NCI-H2196 (cell line): ENCODE measurements around the gene THSD4.

ENCODE experiments used
- DNase-seq: peaks from one replicate; lab custom pipeline; 2025; ENCODE audit not compliant: unreplicated experiment; lab: John Stamatoyannopoulos, UW

THSD4 gene

DNA sequence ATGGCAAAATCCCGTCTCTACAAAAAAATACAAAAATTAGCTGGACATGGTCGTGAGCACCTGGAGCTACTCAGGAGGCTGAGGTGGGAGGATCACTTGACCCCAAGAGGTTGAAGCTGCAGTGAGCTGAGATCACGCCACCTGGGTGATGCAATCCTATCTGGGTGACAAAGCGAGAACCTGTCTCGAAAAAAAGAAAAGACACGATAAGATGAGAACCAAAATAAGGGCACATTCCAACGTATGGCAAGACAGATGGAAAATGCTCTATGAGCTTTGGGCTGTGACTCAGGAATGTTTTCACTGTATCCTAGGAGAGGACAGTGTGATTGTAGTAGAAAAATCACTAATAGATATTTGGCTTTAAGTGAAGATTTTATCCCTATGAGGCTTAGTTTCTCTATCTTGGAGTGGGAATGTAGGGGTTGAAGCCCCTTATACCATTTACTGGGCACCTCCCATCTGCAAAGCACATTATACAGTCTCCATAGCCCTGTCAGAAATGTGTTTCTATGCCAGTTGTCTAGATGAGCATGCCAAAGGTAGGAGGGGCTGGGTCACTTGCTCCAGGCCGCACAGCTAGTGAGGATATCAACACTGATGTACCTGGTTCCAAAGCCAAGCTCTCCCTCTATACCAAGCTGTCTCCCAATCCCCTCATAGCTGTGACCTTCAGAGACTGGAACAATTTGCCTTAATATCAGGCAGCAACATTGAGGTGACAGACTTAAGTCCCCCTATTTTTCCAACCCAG is 641.5 kb downstream of the THSD4 start:
- DNase-seq: no peak

DNA sequence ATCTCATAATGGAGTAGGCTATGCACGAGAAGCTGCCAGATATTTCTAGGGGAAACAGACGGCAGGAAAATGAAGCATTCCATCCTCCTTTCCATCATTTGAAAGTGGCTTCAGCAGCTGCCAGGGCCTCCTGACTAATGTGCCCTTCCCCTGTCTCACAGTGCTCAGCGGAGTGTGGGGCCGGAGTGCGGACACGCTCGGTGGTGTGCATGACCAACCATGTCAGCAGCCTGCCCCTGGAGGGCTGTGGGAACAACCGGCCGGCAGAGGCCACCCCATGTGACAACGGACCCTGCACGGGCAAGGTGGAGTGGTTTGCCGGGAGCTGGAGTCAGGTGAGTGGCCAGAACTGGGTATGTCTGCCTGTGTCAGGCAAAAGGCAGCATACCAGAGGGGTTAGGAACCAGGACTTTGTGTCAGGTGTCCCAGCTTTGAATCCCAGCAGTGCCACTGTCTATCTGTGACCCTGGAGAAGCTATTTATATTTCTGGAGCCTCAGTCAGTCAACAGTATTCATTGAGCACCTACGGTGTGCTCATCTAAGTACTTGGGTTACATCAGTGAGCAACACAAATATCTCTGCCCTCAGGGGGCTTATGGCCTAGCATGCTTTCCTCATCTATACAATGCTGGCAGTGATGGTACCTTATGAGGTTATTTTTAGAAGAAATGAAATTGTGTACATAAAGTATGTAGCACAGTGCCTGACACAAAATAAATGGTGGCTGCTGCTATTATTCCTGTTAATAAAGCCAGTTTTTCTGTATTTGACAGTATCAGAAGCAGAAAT is 642.7 kb downstream of the THSD4 start:
- no peak for DNase-seq

DNA sequence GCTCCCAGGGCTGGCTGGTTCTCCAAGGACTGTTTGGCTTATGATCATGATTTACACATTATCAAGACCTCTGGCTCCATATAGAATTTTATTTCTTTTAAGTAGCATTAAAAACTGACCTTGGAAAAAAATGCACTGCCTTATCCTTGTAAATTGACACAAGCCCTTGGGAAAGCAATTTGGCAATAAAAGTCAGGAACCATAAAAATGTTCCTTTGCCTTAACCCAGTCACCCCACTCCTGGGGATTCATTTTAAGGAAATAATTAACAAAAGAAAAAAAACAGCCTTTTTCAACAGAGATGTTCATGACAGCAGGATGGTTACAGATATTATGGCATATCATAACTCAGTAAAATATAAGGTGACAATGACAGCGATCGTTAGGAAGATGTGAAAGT is 643.4 kb downstream of the THSD4 start:
- DNase-seq: no peak

- no peak for DNase-seq
Observed at GRCh38 chr15:71760852-71761251, 645.6 kb downstream of the THSD4 start.

GRCh38 chr15:71761649-71762048 is 646.4 kb downstream of the THSD4 start:
- peak; percentile 5 for DNase-seq

- DNase-seq: no peak
Observed at GRCh38 chr15:71768184-71768583, 652.9 kb downstream of the THSD4 start.

GRCh38 chr15:71773206-71773859 is 658.1 kb downstream of the THSD4 start:
- no peak for DNase-seq

- no peak for DNase-seq
Observed at GRCh38 chr15:71775856-71776255, 660.6 kb downstream of the THSD4 start.

DNA sequence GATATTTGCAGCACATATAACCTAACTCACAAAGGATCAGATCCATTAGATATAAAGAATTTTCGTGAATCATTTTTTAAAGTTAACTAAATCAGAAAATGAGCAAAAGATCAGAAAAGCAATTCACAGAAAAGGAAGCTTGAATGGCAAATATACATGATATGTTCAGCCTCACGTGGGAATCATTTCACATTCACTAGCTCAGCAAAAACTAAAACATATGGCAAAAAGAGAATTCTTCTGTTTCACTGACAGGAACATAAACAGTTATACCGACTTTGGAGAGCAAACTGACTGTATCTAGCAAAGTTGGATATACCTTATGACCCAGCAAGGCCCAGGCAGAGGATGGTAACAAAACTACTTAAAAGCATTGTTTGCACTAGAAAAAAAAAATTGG is 661.0 kb downstream of the THSD4 start:
- no peak for DNase-seq

DNA sequence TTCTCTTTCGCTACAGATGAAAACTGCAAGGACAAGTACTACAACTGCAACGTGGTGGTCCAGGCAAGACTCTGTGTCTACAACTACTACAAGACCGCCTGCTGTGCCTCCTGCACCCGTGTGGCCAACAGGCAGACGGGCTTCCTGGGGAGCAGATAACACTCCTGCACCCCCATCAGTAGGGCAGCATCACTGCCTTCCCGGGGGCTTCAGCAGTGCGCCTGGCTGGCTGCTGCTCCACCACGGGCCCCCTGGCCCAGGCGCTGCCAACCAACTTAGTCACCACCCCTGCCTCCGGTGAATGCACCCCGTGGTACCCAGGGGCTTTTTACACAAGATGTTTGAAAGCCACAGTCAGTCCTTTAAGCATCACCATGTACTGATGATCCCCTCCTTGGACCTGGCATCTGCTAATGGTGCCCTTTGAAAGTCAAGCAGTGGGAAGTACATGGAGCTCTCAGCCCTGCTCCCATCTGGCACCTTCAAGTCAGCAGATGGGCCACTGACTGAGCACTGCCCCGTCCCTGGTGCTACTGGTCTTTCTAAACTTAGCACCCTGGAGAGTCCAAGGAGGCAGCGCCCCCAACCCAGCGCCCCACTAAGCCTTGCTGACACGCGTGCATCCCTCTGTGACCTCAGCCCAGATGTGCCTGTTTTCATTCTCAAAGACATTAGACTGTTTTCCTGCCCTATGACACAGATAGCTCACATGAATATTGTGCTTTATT is 662.1 kb downstream of the THSD4 start:
- DNase-seq: no peak

GRCh38 chr15:71779073-71779797 is 664.0 kb downstream of the THSD4 start:
- DNase-seq: no peak

DNA sequence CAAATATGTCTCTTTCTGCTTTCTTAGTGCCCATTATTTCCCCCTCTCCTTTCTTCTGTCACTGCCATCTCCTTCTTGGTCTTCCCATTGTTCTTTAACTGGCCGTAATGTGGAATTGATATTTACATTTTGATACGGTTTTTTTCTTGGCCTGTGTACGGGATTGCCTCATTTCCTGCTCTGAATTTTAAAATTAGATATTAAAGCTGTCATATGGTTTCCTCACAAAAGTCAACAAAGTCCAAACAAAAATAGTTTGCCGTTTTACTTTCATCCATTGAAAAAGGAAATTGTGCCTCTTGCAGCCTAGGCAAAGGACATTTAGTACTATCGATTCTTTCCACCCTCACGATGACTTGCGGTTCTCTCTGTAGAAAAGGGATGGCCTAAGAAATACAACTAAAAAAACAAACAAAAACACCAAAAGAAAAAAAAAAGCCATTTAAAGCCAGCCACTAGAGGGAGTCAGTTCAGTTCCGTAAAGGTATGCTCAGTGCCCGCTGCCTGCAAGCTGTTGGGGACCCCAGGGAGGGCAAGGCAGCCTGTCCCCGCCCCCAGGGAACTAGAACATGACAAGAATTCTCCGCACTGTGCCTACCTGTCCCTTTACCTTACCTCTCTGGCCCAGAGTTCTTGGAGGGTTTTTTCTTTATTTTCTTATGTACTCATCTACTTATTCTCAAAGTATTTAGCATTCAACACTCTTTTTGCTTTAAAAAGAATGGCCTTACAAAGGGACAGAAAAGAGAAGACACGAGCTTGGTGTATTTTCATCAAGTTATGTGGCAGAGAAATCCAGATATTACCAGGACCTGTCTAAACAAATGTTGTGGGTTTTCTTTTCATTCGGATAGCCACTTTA is 665.1 kb downstream of the THSD4 start:
- no peak for DNase-seq

- no peak for DNase-seq
Observed at GRCh38 chr15:71781179-71781964, 666.1 kb downstream of the THSD4 start.

DNA sequence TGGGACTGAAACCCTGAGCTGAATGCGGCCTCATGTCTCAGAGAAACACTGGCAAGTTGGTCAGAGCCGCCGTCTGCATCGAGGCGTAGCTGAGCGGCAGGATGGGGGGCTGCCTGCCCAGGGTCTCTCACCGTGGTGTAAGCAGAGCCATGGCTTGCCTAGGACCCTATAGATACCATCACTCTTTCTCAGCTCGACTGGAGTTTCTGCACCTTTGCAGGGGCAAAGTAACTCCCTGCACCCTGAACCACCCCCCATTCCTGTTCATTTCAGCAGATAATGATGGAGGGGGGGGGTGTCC is 666.6 kb downstream of the THSD4 start:
- no peak for DNase-seq

GRCh38 chr15:71782422-71783165 is 667.3 kb downstream of the THSD4 start:
- DNase-seq: no peak

GRCh38 chr15:71784719-71785118 is 669.4 kb downstream of the THSD4 start:
- DNase-seq: no peak

- DNase-seq: no peak
Observed at GRCh38 chr15:71785996-71786395, 670.7 kb downstream of the THSD4 start.

- DNase-seq: no peak
Observed at GRCh38 chr15:71786673-71787072, 671.4 kb downstream of the THSD4 start.
